Measurements from ENCODE around the gene PYM1.

DNA sequence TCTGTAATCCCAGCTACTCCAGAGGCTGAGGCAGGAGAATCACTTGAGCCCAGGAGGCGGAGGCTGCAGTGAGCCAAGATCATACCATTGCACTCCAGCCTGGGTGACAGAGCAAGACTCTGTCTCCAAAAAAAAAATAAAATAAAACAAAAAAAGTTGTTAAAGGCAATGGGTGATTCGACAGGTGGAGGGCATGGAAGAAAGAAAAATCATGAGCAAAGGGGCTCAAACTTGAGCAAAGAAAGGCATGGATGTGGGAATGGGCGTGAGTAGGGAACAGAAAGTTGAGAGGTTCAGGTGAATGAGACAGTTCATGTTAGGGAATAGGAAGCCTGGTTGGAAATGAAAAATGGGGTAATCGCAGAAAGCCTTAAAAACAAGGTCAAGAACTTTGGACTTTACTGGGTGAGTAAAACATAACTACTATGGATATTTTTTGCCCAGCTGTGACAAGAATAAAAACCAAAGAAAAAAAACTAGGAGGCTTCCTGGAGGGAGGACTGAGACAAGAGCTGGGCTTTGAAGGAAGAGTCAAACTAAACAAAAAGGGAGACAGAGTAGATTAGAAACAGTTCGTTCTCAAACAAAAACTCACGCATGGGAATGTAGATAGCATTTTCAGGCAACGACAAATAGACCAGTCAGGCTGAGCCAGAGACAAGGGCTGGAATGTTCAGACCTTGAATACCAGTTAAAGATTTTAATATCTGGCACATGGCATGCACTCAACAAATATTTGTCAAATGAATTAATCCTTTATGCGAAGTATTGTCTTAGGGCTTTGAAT, 18.8 kb downstream of the PYM1 start:
- TF ChIP-seq, protein P1, sequence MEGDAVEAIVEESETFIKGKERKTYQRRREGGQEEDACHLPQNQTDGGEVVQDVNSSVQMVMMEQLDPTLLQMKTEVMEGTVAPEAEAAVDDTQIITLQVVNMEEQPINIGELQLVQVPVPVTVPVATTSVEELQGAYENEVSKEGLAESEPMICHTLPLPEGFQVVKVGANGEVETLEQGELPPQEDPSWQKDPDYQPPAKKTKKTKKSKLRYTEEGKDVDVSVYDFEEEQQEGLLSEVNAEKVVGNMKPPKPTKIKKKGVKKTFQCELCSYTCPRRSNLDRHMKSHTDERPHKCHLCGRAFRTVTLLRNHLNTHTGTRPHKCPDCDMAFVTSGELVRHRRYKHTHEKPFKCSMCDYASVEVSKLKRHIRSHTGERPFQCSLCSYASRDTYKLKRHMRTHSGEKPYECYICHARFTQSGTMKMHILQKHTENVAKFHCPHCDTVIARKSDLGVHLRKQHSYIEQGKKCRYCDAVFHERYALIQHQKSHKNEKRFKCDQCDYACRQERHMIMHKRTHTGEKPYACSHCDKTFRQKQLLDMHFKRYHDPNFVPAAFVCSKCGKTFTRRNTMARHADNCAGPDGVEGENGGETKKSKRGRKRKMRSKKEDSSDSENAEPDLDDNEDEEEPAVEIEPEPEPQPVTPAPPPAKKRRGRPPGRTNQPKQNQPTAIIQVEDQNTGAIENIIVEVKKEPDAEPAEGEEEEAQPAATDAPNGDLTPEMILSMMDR (IDR thresholded peaks at IDR 0.05), result no peak
- TF ChIP-seq POLR2A (IDR thresholded peaks at IDR 0.05), result no peak
